Panc1 (cell line): ENCODE results near the gene TDRD10. TPM values are rescaled to one million over a fixed set of nuclear protein-coding genes. Genes with fewer than 3 reads are reported as not detected.

ENCODE experiments used
- ATAC-seq: fragments of 200-7000 bp; cut with Tn5 transposase; 2 replicates; pipeline ENCODE4 v1.9.1; 2020; ENCODE audit warnings: mild to moderate bottlenecking, moderate library complexity
- BruUV-seq: library from RNA; stranded (reverse); fragments of 400-500 nt; replicated peaks from 2 replicates; lab custom pipeline; 2021; lab: Mats Ljungman, UMichigan
- CTCF ChIA-PET: fragments of 300-600 bp; sonication (Branson Sonifier 250); formaldehyde crosslinking; loops from one replicate; lab custom pipeline; 2022; ENCODE audit warnings: antibody characterized with exemption; lab: Charles Lee
- POLR2A ChIA-PET: fragments of 300-600 bp; sonication (Branson Sonifier 250); formaldehyde crosslinking; loops from one replicate; lab custom pipeline; 2022; ENCODE audit warnings: antibody characterized with exemption; lab: Charles Lee
- DNase-seq: peaks from one replicate; pipeline ENCODE4 v3.0.0-alpha.2; 2010; ENCODE audit warnings: low read depth, low spot score
- H3K27ac ChIP-seq: 2 replicates; pipeline ENCODE4 v1.5.1; 2011; ENCODE audit warnings: mild to moderate bottlenecking, low read length, inconsistent platforms
- H3K27me3 ChIP-seq: fragments of 200-500 bp; sonication (Bioruptor generic); 2 replicates; pipeline ENCODE4 v1.6.0; 2014; ENCODE audit warnings: low read length, inconsistent platforms; ENCODE audit not compliant: control insufficient read depth, insufficient read depth
- H3K36me3 ChIP-seq: fragments of 200-500 bp; sonication (Bioruptor generic); 2 replicates; pipeline ENCODE4 v1.5.1; 2014; ENCODE audit warnings: inconsistent platforms, mild to moderate bottlenecking, low read length, moderate library complexity; ENCODE audit not compliant: control insufficient read depth, insufficient read depth
- H3K4me1 ChIP-seq: 2 replicates; pipeline ENCODE4 v1.5.1; 2011; ENCODE audit warnings: inconsistent platforms, mild to moderate bottlenecking, low read length, moderate library complexity; ENCODE audit not compliant: control insufficient read depth, insufficient read depth
- H3K4me3 ChIP-seq, 2 experiments: 2 replicates each; pipeline ENCODE4 v1.5.1; 2011 to 2012; ENCODE audit warnings: low read depth in 2 of 2, low read length in 2 of 2, mild to moderate bottlenecking in 2 of 2, inconsistent platforms in 1 of 2, moderate library complexity in 1 of 2
- H3K9me3 ChIP-seq: fragments of 200-500 bp; sonication (Bioruptor generic); 2 replicates; pipeline ENCODE4 v1.5.1; 2014; ENCODE audit warnings: low read depth, mild to moderate bottlenecking, inconsistent platforms, low read length, moderate library complexity; ENCODE audit not compliant: control insufficient read depth, insufficient read depth
- CTCF ChIP-seq: fragments of 450-650 bp; IDR thresholded peaks from 2 replicates; pipeline ENCODE4 v1.5.1; 2017; ENCODE audit warnings: mild to moderate bottlenecking
- POLR2AphosphoS5 ChIP-seq: IDR thresholded peaks from 2 replicates; pipeline ENCODE4 v1.6.1; 2012; ENCODE audit warnings: mild to moderate bottlenecking, low read depth, low read length, moderate library complexity
- REST ChIP-seq, 2 experiments: IDR thresholded peaks; 2 replicates each; pipeline ENCODE4 v1.6.1; 2011 to 2012; ENCODE audit warnings: low read depth in 2 of 2, control low read depth in 1 of 2, low read length in 1 of 2, mild to moderate bottlenecking in 1 of 2, moderate library complexity in 1 of 2; ENCODE audit not compliant: insufficient read depth in 1 of 2
- SIN3A ChIP-seq: IDR thresholded peaks from 2 replicates; pipeline ENCODE4 v1.6.1; 2012; ENCODE audit warnings: low read depth, mild to moderate bottlenecking, low read length, moderate library complexity, borderline replicate concordance; ENCODE audit not compliant: insufficient read depth
- TCF7L2 ChIP-seq: IDR thresholded peaks from 2 replicates; pipeline ENCODE4 v1.6.1; 2011; ENCODE audit warnings: mild to moderate bottlenecking, low read depth, low read length, inconsistent platforms
- in situ Hi-C: cut with HindIII; loops from 2 replicates; pipeline ENCODE4 v1.10.0; 2016; ENCODE audit warnings: low sequenced_read_pairs, low pct_unique_long_range_greater_than_20kb
- intact Hi-C: fragments of 100-400 bp; cut with micrococcal nuclease; formaldehyde crosslinking; loops from one replicate; pipeline ENCODE4 v1.10.0; 2022; ENCODE audit not compliant: unreplicated experiment
- total RNA-seq: library from RNA; stranded (reverse); gene quantifications from one replicate; pipeline ENCODE4 v1.2.1, GENCODE V29; 2021; ENCODE audit not compliant: unreplicated experiment

The TDRD10 gene
- total RNA-seq, 1 experiment from 2014 or later, result not detected

GRCh38 chr1:154501423-154502065 lies 475 bp upstream of the TDRD10 start:
- ATAC-seq (peak; percentile 64), DNase-seq (no peak)
- no peak for TF ChIP-seq SIN3A
- no peak for TF ChIP-seq REST (IDR thresholded peaks at IDR 0.05; ENCODE audit: insufficient read depth in 1 of 2, low read depth in 2 of 2, low read length in 1 of 2)
- TF ChIP-seq CTCF, result no peak
- no peak for TF ChIP-seq POLR2AphosphoS5
- TF ChIP-seq TCF7L2, result no peak
- Histone ChIP-seq H3K4me3 (peak overlapping the region; percentile 13 to 15; a peak in 3 of 4 replicates), H3K9me3 (no peaks in the 10 kb centered on the region), H3K36me3 (no peaks in the 10 kb centered on the region), H3K4me1 (no peaks in the 10 kb centered on the region), H3K27ac (no peak overlapping the region), H3K27me3 (peaks cover 23% of the 10 kb centered on the region)
- intact Hi-C loops (no loop called here), in situ Hi-C loops (no loop called here)
- ChIA-PET CTCF (no interaction called here), POLR2A (interaction anchor here (0.6 kb wide), 1 partner anchor 216 kb away, joined by 3 read pairs; no protein-coding TSS in a partner anchor)
- no TSS peak for BruUV-seq

- Histone ChIP-seq H3K27ac (no peak overlapping the region), H3K4me1 (no peaks in the 10 kb centered on the region), H3K4me3 (no peak overlapping the region), H3K27me3 (peaks cover 22% of the 10 kb centered on the region), H3K36me3 (no peaks in the 10 kb centered on the region), H3K9me3 (no peaks in the 10 kb centered on the region)
- CTCF ChIA-PET, result interaction anchor here (0.7 kb wide), 1 partner anchor 322 kb away, joined by 5 read pairs; no protein-coding TSS in a partner anchor
- POLR2A ChIA-PET, result no interaction called here
- in situ Hi-C loops (no loop called here), intact Hi-C loops (no loop called here)
- TF ChIP-seq POLR2AphosphoS5 (no peak), SIN3A (no peak), TCF7L2 (no peak), CTCF (no peak), REST (IDR thresholded peaks at IDR 0.05; ENCODE audit: insufficient read depth in 1 of 2, low read depth in 2 of 2, low read length in 1 of 2) (no peak)
- no peak for DNase-seq
- no peak for ATAC-seq
- no TSS peak for BruUV-seq
Measured at GRCh38 chr1:154502744-154503115, 711 bp downstream of the TDRD10 start.
